Measurements from ENCODE around the gene BTBD10. TPM values are rescaled to one million over a fixed set of nuclear protein-coding genes. Genes with fewer than 3 reads are reported as not detected.

Gene BTBD10
- total and polyA plus RNA-seq, 2 experiments from 2014 or later = 20.2 to 30.1 TPM

DNA sequence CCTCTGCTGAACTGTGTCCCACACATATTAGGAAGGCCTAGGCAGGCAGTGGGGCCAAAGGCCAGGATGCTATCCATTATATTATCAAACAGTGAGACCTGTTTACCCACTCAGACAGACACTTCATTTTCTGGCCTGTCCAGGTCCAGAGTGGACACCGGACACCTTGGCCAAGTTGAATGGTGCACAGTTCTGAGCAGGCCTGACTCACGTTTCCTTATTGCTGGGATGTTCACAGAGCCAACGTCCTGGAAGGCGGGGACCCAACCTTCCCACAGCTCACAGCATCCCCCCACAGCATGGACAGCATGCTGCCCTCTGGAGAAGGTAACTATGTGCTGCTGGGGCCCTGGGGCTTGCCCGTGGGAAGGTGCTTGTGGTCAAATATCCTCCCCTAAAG, 86.6 kb downstream of the BTBD10 start (continued):
- TF ChIP-seq, protein P1, sequence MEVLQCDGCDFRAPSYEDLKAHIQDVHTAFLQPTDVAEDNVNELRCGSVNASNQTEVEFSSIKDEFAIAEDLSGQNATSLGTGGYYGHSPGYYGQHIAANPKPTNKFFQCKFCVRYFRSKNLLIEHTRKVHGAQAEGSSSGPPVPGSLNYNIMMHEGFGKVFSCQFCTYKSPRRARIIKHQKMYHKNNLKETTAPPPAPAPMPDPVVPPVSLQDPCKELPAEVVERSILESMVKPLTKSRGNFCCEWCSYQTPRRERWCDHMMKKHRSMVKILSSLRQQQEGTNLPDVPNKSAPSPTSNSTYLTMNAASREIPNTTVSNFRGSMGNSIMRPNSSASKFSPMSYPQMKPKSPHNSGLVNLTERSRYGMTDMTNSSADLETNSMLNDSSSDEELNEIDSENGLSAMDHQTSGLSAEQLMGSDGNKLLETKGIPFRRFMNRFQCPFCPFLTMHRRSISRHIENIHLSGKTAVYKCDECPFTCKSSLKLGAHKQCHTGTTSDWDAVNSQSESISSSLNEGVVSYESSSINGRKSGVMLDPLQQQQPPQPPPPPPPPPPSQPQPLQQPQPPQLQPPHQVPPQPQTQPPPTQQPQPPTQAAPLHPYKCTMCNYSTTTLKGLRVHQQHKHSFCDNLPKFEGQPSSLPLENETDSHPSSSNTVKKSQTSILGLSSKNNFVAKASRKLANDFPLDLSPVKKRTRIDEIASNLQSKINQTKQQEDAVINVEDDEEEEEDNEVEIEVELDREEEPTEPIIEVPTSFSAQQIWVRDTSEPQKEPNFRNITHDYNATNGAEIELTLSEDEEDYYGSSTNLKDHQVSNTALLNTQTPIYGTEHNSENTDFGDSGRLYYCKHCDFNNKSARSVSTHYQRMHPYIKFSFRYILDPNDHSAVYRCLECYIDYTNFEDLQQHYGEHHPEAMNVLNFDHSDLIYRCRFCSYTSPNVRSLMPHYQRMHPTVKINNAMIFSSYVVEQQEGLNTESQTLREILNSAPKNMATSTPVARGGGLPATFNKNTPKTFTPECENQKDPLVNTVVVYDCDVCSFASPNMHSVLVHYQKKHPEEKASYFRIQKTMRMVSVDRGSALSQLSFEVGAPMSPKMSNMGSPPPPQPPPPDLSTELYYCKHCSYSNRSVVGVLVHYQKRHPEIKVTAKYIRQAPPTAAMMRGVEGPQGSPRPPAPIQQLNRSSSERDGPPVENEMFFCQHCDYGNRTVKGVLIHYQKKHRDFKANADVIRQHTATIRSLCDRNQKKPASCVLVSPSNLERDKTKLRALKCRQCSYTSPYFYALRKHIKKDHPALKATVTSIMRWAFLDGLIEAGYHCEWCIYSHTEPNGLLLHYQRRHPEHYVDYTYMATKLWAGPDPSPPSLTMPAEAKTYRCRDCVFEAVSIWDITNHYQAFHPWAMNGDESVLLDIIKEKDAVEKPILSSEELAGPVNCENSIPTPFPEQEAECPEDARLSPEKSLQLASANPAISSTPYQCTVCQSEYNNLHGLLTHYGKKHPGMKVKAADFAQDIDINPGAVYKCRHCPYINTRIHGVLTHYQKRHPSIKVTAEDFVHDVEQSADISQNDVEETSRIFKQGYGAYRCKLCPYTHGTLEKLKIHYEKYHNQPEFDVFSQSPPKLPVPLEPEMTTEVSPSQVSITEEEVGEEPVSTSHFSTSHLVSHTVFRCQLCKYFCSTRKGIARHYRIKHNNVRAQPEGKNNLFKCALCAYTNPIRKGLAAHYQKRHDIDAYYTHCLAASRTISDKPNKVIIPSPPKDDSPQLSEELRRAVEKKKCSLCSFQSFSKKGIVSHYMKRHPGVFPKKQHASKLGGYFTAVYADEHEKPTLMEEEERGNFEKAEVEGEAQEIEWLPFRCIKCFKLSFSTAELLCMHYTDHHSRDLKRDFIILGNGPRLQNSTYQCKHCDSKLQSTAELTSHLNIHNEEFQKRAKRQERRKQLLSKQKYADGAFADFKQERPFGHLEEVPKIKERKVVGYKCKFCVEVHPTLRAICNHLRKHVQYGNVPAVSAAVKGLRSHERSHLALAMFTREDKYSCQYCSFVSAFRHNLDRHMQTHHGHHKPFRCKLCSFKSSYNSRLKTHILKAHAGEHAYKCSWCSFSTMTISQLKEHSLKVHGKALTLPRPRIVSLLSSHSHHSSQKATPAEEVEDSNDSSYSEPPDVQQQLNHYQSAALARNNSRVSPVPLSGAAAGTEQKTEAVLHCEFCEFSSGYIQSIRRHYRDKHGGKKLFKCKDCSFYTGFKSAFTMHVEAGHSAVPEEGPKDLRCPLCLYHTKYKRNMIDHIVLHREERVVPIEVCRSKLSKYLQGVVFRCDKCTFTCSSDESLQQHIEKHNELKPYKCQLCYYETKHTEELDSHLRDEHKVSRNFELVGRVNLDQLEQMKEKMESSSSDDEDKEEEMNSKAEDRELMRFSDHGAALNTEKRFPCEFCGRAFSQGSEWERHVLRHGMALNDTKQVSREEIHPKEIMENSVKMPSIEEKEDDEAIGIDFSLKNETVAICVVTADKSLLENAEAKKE (CRISPR knock-in tag; IDR thresholded peaks at IDR 0.05) = no peak
- no peak for TF ChIP-seq EZH2 (IDR thresholded peaks at IDR 0.05; ENCODE audit: low read depth, unreplicated experiment)
- TF ChIP-seq, protein P2, sequence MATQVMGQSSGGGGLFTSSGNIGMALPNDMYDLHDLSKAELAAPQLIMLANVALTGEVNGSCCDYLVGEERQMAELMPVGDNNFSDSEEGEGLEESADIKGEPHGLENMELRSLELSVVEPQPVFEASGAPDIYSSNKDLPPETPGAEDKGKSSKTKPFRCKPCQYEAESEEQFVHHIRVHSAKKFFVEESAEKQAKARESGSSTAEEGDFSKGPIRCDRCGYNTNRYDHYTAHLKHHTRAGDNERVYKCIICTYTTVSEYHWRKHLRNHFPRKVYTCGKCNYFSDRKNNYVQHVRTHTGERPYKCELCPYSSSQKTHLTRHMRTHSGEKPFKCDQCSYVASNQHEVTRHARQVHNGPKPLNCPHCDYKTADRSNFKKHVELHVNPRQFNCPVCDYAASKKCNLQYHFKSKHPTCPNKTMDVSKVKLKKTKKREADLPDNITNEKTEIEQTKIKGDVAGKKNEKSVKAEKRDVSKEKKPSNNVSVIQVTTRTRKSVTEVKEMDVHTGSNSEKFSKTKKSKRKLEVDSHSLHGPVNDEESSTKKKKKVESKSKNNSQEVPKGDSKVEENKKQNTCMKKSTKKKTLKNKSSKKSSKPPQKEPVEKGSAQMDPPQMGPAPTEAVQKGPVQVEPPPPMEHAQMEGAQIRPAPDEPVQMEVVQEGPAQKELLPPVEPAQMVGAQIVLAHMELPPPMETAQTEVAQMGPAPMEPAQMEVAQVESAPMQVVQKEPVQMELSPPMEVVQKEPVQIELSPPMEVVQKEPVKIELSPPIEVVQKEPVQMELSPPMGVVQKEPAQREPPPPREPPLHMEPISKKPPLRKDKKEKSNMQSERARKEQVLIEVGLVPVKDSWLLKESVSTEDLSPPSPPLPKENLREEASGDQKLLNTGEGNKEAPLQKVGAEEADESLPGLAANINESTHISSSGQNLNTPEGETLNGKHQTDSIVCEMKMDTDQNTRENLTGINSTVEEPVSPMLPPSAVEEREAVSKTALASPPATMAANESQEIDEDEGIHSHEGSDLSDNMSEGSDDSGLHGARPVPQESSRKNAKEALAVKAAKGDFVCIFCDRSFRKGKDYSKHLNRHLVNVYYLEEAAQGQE (IDR thresholded peaks at IDR 0.05; ENCODE audit: unreplicated experiment) = no peak

DNA sequence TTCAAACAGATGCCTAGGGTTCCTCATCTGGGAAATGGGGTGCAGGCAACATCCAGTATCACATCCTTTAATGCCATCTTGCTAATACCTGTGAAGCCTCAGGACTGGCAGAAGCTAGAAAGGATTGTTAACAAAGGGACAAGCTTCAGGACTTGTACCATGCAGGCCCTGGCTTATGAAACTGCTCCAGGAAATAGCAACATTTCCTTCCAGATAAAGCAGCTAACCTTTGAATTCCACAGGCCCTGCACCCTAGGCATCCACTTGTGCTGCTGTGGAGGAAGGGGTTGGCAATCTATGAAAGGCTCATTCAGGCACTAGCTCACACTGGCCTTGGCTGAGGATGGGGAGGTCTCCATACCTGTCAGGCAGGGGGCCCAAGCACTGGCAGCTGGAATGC, 87.2 kb downstream of the BTBD10 start:
- Histone ChIP-seq H3K9me2 (ENCODE audit: insufficient read depth) (no peaks in the 10 kb centered on the region), H3K4me3 (no peak overlapping the region), H3K79me2 (replicated peaks; ENCODE audit: insufficient read depth) (no peaks in the 10 kb centered on the region), H3K4me2 (no peak overlapping the region), H3K4me1 (ENCODE audit: insufficient read depth) (no peaks in the 10 kb centered on the region), H3K27ac (ENCODE audit: low read depth) (no peak overlapping the region), H3K36me3 (ENCODE audit: insufficient read depth) (no peaks in the 10 kb centered on the region), H3F3A (replicated peaks; ENCODE audit: low read depth) (no peaks in the 10 kb centered on the region), H4K20me1 (replicated peaks; ENCODE audit: insufficient read depth) (no peaks in the 10 kb centered on the region), H2AFZ (no peak overlapping the region), H3K27me3 (ENCODE audit: insufficient read depth) (no peaks in the 10 kb centered on the region)
- no peak overlapping the region for H3K27ac Mint-ChIP-seq
- peaks cover 4% of the 10 kb centered on the region for H3K27me3 Mint-ChIP-seq (ENCODE audit: insufficient read depth, low read depth, poor library complexity)
- no peaks in the 10 kb centered on the region for H3K36me3 Mint-ChIP-seq (ENCODE audit: low read depth)
- H3K9me3 Mint-ChIP-seq = no peaks in the 10 kb centered on the region
- DNase-seq (ENCODE audit: low spot score) (no peak), ATAC-seq (no peak; the same call in 2 of the 3 replicates)
- no peak overlapping the region for H3K4me3 Mint-ChIP-seq
- H3K4me1 Mint-ChIP-seq = peaks cover 7% of the 10 kb centered on the region
- TF ChIP-seq STAT1 (IDR thresholded peaks at IDR 0.05; ENCODE audit: unreplicated experiment) = no peak
- TF ChIP-seq EZH2phosphoT487 (IDR thresholded peaks at IDR 0.05; ENCODE audit: unreplicated experiment) = no peak
- no peak for TF ChIP-seq NANOG (IDR thresholded peaks at IDR 0.05; ENCODE audit: borderline replicate concordance)
- TF ChIP-seq EZH2 (IDR thresholded peaks at IDR 0.05; ENCODE audit: low read depth, unreplicated experiment) = no peak
- TF ChIP-seq, protein P3, sequence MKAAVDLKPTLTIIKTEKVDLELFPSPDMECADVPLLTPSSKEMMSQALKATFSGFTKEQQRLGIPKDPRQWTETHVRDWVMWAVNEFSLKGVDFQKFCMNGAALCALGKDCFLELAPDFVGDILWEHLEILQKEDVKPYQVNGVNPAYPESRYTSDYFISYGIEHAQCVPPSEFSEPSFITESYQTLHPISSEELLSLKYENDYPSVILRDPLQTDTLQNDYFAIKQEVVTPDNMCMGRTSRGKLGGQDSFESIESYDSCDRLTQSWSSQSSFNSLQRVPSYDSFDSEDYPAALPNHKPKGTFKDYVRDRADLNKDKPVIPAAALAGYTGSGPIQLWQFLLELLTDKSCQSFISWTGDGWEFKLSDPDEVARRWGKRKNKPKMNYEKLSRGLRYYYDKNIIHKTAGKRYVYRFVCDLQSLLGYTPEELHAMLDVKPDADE (IDR thresholded peaks at IDR 0.05) = no peak
- TF ChIP-seq POLR2AphosphoS5 (IDR thresholded peaks at IDR 0.05; ENCODE audit: low read depth) = no peak
- no peak for TF ChIP-seq ZNF331 (CRISPR knock-in tag; IDR thresholded peaks at IDR 0.05; ENCODE audit: low read depth)
- no peak for TF ChIP-seq ZNF114 (CRISPR knock-in tag; IDR thresholded peaks at IDR 0.05)
